Measurements from ENCODE around the gene MON2. TPM values are rescaled to one million over a fixed set of nuclear protein-coding genes. Genes with fewer than 3 reads are reported as not detected.

The MON2 gene
- total and polyA plus RNA-seq, 2 donors (not counting 3 experiments of a cell fraction or from before 2014, with no cell fraction given) = 8.9 to 41.8 TPM

DNA sequence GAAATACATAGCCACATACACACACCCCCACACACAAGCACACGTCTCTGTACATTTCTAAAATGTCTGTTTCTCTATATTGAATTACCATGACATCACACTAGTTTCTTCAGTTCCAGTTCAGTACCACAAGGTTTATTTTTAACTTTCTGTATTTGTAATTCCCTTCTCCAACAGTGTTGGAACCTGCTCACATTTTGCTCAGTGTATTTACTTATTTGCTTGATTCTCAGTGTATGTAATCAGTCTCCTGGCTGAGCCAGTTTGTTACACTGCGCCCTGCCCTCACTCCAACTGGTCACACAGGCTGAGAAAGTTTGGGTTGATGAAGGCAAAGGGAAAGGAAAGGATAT is 67.1 kb downstream of the MON2 start:
- no peak overlapping the region for H3K4me3 ChIP-seq (replicated peaks in 1 of 3; ENCODE audit: insufficient read depth in 1 of 3, low read depth in 1 of 3, low read length in 3 of 3)
- TF ChIP-seq POLR2AphosphoS5 (IDR thresholded peaks at IDR 0.05; ENCODE audit: insufficient read depth, low read depth, low read length) = no peak
- TF ChIP-seq, protein P1, sequence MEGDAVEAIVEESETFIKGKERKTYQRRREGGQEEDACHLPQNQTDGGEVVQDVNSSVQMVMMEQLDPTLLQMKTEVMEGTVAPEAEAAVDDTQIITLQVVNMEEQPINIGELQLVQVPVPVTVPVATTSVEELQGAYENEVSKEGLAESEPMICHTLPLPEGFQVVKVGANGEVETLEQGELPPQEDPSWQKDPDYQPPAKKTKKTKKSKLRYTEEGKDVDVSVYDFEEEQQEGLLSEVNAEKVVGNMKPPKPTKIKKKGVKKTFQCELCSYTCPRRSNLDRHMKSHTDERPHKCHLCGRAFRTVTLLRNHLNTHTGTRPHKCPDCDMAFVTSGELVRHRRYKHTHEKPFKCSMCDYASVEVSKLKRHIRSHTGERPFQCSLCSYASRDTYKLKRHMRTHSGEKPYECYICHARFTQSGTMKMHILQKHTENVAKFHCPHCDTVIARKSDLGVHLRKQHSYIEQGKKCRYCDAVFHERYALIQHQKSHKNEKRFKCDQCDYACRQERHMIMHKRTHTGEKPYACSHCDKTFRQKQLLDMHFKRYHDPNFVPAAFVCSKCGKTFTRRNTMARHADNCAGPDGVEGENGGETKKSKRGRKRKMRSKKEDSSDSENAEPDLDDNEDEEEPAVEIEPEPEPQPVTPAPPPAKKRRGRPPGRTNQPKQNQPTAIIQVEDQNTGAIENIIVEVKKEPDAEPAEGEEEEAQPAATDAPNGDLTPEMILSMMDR (IDR thresholded peaks at IDR 0.05; ENCODE audit: extremely low read depth in 1 of 2, insufficient read depth in 1 of 2, low read depth in 1 of 2, low read length in 2 of 2) = no peak
- no peak for TF ChIP-seq POLR2A (IDR thresholded peaks at IDR 0.05; ENCODE audit: low read depth, low read length)
- no peak for TF ChIP-seq GATA2 (IDR thresholded peaks at IDR 0.05; ENCODE audit: insufficient read depth, insufficient read length, low read depth, low read length)
- TF ChIP-seq, protein P2, sequence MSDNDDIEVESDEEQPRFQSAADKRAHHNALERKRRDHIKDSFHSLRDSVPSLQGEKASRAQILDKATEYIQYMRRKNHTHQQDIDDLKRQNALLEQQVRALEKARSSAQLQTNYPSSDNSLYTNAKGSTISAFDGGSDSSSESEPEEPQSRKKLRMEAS (IDR thresholded peaks at IDR 0.05; ENCODE audit: insufficient read depth, insufficient read length) = no peak
- no peak for TF ChIP-seq EZH2 (IDR thresholded peaks at IDR 0.05; ENCODE audit: borderline replicate concordance, low read depth, low read length, severe bottlenecking)
- no peak for TF ChIP-seq JUN (IDR thresholded peaks at IDR 0.05; ENCODE audit: borderline replicate concordance, insufficient read depth, insufficient read length, low read depth)
- no peak for TF ChIP-seq FOS (IDR thresholded peaks at IDR 0.05; ENCODE audit: borderline replicate concordance, insufficient read depth, low read length)
- TF ChIP-seq MYC (IDR thresholded peaks at IDR 0.05; ENCODE audit: low read depth, low read length) = no peak
- H3K9ac ChIP-seq (replicated peaks; ENCODE audit: extremely low read depth, insufficient read depth, low read length) = no peak overlapping the region
- POLR2A ChIA-PET = no interaction called here
- CTCF ChIA-PET = no interaction called here
- H2AFZ ChIP-seq (ENCODE audit: low read depth, low read length) = no peak overlapping the region
- H3K36me3 ChIP-seq (ENCODE audit: control insufficient read depth in 2 of 2, extremely low read depth in 1 of 2, insufficient read depth in 2 of 2, low read length in 2 of 2) = peaks cover 0 to 5% of the 10 kb centered on the region in 2 experiments
- no peaks in the 10 kb centered on the region for H3K9me1 ChIP-seq (replicated peaks; ENCODE audit: control insufficient read depth, extremely low read depth, insufficient read depth, low read length)
- no peaks in the 10 kb centered on the region for H4K20me1 ChIP-seq (replicated peaks; ENCODE audit: control insufficient read depth, extremely low read depth, insufficient read depth, low read length)
- H3K4me1 ChIP-seq (ENCODE audit: control insufficient read depth, extremely low read depth, insufficient read depth, low read length) = peaks cover 10% of the 10 kb centered on the region
- H3K4me2 ChIP-seq (ENCODE audit: insufficient read depth, low read length) = no peak overlapping the region
- BruUV-seq (replicated peaks) = no TSS peak
- dilution Hi-C loops (cut with MboI; ENCODE audit: extremely low pct_ligation_motif_present, low sequenced_read_pairs) (no loop called here), intact Hi-C loops (cut with micrococcal nuclease) (no loop called here)
- DNase-seq (ENCODE audit: low read depth, low spot score) (no peak), FAIRE-seq (no peak)
- H3K79me2 ChIP-seq (ENCODE audit: control insufficient read depth, insufficient read depth, low read length) = no peaks in the 10 kb centered on the region
- H3K27me3 ChIP-seq (ENCODE audit: control insufficient read depth in 2 of 2, insufficient read depth in 2 of 2, low read length in 2 of 2) = no peaks in the 10 kb centered on the region
- no peak overlapping the region for H3K27ac ChIP-seq (ENCODE audit: insufficient read depth, low read depth, low read length)
- H3K9me3 ChIP-seq (replicated peaks; ENCODE audit: control insufficient read depth, insufficient read depth, low read length) = no peaks in the 10 kb centered on the region

All from endothelial cell of umbilical vein (primary cell).